ENCODE results near the gene PTBP1.
"Not testable (repeated sequence)": the region's sequence is repeated elsewhere in the genome, so short reads cannot be mapped to it uniquely, and the experiment has no call there.

PTBP1 gene

DNA sequence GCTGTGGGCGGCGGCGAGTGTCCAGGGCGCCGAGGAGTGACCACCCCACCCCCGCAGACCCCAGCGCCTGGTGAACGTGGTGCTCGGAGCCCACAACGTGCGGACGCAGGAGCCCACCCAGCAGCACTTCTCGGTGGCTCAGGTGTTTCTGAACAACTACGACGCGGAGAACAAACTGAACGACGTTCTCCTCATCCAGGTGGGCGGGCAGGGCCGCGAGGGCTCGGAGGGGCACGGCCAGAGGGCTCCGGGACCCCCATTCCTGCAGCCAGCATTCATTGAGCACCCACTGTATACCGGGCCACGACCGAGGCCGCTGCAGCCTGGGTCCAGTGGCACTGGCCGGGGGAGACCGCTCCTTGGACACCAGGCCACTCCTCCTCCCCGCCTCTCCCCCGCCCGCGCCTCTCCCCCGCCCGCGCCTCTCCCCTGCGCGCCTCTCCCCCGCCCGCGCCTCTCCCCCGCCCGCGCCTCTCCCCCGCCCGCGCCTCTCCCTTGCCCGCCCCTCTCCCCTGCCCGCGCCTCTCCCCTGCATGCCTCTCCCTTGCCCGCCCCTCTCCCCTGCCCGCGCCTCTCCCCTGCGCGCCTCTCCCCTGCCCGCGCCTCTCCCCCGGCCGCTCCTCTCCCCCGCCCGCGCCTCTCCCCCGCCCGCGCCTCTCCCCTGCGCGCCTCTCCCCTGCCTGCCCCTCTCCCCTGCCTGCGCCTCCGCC is 46.7 kb downstream of the PTBP1 start:
- ChIA-PET POLR2A (no interaction called here), CTCF (no interaction called here)
- no peak for TF ChIP-seq CTCF (IDR thresholded peaks at IDR 0.05; ENCODE audit: control extremely low read depth, extremely low read depth, low read depth, missing control alignments)
- no peak for DNase-seq (ENCODE audit: extremely low spot score)

DNA sequence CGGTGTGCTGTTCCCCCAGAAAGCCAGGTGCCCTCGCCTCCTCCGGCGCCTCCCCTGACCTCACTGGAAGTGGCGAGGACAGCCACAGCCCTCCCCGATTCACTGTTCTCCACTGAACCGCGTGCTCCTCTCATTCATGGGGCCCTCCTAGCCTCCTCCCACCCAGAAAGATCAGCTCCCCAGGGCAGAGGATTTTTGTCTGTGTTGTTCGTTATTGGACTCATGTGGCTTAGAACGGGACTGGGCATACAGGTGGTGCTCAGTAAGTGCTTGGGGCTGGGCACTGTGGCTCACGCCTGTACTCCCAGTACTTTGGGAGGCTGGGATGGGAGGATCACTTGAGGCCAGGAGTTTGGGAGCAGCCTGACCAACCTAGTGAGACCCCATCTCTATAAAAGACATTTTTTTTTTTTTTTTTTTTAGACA is 47.3 kb downstream of the PTBP1 start:
- POLR2A ChIA-PET = no interaction called here
- DNase-seq (ENCODE audit: extremely low spot score) = no peak
- no peak for TF ChIP-seq CTCF (IDR thresholded peaks at IDR 0.05; ENCODE audit: control extremely low read depth, extremely low read depth, low read depth, missing control alignments)
- CTCF ChIA-PET = no interaction called here

GRCh38 chr19:845707-846521 is 48.7 kb downstream of the PTBP1 start:
- ChIA-PET CTCF (interaction anchor here (1.6 kb wide), 1 partner anchor 11 kb away, joined by 7 read pairs; no protein-coding TSS in a partner anchor), POLR2A (no interaction called here)
- TF ChIP-seq CTCF (IDR thresholded peaks at IDR 0.05; ENCODE audit: control extremely low read depth, extremely low read depth, low read depth, missing control alignments) = no peak
- no peak for DNase-seq (ENCODE audit: extremely low spot score)

- CTCF ChIA-PET = interaction anchor here (1.1 to 1.4 kb wide), 2 partner anchors 8 to 79 kb away, joined by 3 to 4 read pairs; no protein-coding TSS in a partner anchor
- POLR2A ChIA-PET = interaction anchor here (0.6 kb wide), 1 partner anchor 30 kb away, joined by 3 read pairs; no protein-coding TSS in a partner anchor
- DNase-seq (ENCODE audit: extremely low spot score) = no peak
- TF ChIP-seq CTCF (IDR thresholded peaks at IDR 0.05; ENCODE audit: control extremely low read depth, extremely low read depth, low read depth, missing control alignments) = no peak
These were observed 51.2 kb downstream of the PTBP1 start for GRCh38 chr19:848386-848921.

DNA sequence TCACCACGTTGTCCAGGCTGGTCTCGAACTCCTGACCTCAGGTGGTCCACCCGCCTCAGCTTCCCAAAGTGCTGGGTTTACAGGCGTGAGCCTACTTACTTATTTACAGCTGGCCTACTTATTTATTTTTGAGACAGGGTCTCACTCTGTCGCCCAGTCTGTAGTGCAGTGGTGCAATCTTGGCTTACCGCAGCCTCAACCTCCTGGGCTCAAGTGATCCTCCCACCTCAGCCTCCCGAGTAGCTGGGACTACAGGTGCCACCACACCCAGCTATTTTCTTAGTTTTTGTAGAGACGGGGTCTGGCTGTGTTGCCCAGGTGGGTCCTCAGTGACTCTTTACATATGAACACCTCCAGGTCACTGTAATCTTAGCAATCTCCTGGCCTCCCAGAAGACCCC is 51.9 kb downstream of the PTBP1 start:
- DNase-seq (ENCODE audit: extremely low spot score) = not testable (repeated sequence)
- ChIA-PET POLR2A (interaction anchor here (0.6 kb wide), 1 partner anchor 46 kb away, joined by 3 read pairs; no protein-coding TSS in a partner anchor), CTCF (interaction anchor here (0.9 to 1.6 kb wide), 4 partner anchors 7 to 80 kb away, joined by 3 to 4 read pairs (median 4); no protein-coding TSS in a partner anchor)

- TF ChIP-seq CTCF (IDR thresholded peaks at IDR 0.05; ENCODE audit: control extremely low read depth, extremely low read depth, low read depth, missing control alignments) = no peak
- DNase-seq (ENCODE audit: extremely low spot score) = no peak
- ChIA-PET POLR2A (no interaction called here), CTCF (interaction anchor here (1.3 to 1.6 kb wide), 2 partner anchors 8 to 13 kb away, joined by 3 to 4 read pairs; no protein-coding TSS in a partner anchor)
These were observed 53.1 kb downstream of the PTBP1 start for GRCh38 chr19:850221-850978.
